HG03378 (cell line): Measurements from ENCODE around the gene POTEC.
"Not testable (repeated sequence)": the region's sequence is repeated elsewhere in the genome, so short reads cannot be mapped to it uniquely, and the experiment has no call there.

ENCODE experiments used
- ATAC-seq: cut with Tn5 transposase; IDR thresholded peaks from one replicate; pipeline ENCODE4 v1.9.1; 2021; ENCODE audit warnings: mild to moderate bottlenecking, moderate library complexity; ENCODE audit not compliant: unreplicated experiment

The POTEC gene

DNA sequence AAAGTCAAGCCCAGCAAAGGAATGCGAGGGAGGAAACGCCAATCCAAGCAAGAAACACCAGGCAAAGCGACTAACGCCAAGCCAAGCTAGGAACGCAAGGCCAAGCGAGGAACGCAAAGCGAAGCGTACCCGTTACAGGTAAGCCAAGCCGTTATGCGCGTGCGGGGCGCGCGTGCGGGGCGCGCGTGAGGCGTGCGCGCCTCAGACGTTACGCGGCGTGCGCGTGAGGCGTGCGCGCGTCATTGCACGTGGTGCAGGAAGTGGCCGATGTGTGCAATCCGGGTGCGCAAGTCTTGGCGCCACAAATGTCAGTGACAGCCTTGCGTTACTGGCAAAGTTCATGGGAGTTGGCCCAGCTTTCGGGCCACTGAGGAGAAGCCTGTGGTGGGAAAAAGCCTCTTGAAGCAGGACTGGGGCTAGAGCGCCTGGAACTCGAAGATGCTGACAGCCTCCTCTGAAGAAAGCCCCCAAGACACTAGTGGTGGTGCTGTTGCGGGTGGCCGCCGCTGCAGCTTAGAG lies at the start of gene POTEC:
Gene POTEC, minus strand, starts transcription at position 155 of the 519 bp plus-strand sequence. CDS start 454 bp downstream, outside the sequence.
- not testable (repeated sequence) for ATAC-seq

DNA sequence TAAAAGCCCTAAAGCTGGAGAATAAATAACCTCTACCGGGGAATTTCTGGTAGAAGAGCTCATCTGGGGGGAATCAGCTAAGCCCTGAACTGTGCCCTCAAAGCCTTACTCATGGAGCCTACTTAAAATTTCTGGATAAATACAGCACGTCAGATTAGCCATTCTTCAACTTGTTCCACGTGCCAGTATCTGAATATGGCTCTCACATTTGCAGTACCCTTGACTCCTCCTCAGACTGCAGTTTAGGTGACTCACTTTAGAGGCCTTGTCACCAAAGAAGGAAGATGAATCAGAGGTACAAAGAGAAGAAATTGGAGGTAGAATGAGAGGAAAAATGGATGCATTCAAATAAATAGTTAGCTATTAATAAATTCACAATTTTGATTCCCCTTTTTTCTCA lies 34.6 kb upstream of the POTEC start:
- no peak for ATAC-seq

DNA sequence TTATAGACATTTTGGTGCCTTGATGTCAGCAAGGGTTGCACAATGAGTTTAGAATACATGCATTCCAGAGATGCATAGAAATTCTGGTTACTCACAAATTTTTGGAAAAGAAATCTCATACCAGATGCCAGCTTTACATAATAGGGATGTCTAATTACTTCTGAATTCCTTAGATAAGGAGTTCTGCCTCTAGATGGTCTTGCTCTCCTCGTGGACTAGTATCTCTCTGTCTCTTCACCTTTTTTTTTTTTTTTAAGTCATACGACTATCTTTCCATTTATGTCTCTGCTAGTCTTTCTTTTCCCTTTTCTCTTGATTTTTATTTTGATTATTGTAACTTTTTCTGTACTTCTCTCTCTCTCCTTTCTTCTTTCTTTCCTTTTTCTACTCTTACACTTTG lies 16.1 kb upstream of the POTEC start:
- not testable (repeated sequence) for ATAC-seq

DNA sequence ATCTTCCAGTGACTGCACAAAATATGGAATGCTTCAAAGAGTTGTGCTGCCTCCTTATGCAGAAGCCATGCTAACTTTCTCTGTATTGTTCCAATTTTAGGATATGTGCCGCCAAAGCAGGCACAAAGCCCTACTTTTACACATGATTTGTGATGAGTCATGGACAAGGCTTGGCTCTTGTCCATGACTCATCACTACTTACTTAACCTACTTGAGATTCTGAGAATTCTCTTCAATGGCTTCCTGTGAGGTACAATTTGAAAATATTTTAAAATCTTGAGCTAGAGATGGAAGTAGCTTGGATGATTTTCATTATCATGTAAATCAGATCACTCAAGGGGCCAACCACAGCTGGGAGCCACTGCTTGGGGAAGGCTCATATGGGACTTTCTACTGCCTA lies 11.7 kb downstream of the POTEC start:
- ATAC-seq = not testable (repeated sequence)

DNA sequence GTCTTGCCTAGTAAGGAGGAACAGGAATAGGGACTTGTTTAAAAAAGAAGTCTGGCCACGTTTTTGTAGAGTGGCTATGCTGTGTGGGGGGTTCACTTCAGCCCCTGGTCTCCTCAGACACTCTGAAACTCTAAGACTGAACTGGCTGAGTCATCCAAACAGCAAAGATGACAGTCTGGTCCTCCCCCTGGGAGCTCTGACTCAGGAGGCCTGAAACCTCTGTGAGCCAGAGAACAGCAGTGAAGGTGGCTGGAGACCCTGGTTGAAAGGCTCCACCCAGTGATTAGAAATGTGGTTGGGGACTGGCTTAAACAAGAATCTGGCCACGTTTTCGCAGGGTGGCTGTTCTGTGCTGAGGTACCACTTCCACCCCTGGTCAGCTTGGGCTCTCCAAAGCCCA lies 32.7 kb downstream of the POTEC start:
- not testable (repeated sequence) for ATAC-seq

DNA sequence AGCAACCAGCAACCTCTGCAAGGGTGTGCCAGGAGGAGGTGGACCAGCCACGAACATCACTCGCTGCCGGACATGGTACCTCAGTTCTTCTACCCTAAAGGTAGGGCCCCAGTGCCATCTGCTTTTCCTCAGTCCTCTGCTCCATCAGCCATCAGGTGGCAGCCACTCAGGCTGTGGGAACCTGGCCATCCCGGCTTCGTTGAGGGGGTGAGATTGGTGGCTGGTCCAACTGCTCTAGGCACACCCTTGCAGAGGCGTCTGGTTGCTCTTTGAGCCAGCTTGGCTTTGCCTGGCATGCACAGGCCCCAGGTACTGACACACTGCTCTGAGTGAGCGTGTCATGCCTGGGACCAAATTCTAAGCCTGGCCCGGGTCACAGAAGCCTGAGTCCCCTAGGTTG lies 39.7 kb downstream of the POTEC start:
- ATAC-seq = not testable (repeated sequence)

DNA sequence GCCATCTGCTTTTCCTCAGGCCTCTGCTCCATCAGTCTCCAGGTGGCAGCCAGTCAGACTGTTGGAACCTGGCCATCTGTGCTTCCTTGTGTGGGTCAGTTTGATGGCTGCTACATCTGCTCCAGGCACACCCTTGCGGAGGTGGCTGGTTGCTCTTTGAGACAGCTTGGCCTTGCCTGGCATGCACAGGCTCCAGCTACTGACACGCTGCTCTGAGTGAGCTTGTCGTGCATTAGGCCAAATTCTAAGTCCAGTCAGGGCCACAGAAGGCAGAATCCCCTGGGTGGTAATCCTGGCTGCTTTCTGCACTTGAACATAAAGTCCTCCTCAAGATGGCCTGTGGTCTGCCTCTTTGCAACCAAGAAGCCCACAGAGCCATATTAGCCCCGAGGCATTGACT lies 41.5 kb downstream of the POTEC start:
- not testable (repeated sequence) for ATAC-seq

DNA sequence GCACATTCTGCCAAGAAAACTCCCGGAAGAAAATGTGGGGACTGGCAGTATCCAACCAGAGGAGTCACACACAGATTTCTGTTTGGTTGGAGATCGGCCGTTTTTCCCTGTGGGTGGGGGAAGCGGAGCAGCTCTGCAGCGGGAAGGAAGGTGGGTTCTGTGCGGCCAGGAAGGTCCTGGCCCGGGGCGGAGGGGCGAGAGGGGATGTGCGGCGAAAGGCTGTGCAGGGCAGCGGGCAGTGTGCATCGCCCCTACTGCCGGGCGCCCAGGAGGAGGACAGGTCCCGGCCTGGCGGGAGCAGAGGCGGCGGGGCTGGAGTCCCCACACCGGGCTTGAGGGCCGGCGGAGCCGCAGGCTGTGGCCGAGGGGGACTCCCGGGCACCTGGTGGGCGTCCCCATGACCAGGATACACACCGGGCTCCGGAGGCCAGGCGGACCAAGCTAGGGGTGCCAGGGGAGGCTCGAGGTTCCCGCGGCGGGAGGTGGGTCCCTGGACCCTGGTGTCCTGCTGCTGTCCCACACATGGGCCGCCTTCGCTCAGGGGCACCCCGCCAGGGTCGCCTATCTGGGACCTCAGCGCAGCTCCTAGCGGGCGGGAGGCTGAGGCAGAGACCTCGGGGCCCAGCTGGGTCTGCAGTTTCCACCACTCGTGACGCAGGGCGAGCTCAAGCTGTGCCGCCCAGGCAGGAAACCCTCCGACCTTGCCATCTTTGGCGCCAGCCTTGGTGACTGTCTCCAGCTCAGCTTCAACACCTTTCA lies 54.0 kb downstream of the POTEC start:
- ATAC-seq = not testable (repeated sequence)

DNA sequence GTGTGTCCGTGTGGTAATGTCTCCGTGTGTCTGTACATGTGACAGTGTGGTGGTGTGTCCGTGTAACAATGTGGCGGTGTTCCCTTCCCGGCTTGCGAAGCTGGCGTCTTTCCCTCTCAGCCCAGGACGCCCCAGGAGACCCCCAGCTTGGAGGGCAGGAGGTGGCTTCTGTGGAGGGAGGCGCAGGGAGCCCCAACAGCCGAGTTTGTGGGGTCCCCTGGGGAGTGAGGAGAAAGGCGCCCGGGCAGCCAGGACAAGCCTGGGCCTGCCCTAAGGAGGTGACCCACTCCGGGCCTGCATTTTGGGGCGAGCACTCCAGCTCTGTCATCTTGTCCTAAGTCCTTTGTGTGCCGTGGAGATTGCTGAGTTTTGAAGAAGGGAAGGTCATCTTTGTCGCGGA lies 54.6 kb downstream of the POTEC start:
- ATAC-seq = not testable (repeated sequence)

DNA sequence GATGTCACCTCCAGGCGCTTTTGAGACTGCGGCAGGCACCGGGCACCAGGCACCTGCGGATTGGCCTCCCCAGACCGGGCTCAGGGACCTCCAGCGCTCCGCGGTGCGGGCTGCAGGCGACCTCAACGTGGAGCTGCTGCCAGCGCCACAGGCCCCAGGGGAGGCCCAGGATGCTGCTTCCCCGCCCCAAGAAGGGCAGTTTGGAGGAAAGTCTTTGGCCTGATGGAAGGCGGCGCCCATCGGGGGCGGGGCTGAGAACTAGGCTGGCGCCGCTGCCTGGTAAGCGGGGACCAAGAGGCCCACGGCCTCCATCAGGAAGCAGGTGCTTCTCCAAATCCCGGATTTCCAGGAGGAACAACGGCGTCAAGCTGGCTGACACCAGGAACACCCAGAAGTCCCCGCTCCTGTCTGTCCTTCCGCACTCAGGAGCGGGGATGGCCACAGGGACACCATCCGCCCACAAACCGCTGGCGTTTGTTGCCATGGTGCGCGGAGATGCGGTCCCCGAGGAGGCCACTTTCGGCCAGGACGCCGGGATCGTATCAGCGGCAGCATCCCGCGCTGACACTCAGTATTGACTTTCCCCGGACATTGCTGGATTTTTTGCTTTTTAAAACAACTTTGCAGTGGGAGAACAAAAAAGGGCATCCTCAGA lies 56.3 kb downstream of the POTEC start:
- not testable (repeated sequence) for ATAC-seq

DNA sequence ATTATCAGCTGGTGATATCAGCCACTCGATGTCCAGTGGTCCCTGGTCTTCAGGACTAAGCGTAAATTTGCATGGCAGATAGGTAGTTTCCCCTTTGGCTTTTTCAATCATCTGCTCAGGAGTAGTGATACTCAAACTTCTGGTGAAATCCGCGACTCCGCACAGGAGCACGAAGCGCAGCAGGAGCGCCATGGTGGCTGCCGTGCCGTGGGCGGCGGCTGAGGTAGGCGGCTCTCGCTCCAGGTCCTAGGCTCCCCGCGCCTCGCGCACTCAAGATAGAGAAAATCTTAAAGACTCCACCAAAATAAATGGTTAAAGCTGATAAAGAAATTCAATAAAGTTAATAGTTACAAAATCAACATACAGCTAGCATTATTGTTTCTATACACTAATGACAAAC lies 64.3 kb downstream of the POTEC start:
- not testable (repeated sequence) for ATAC-seq

DNA sequence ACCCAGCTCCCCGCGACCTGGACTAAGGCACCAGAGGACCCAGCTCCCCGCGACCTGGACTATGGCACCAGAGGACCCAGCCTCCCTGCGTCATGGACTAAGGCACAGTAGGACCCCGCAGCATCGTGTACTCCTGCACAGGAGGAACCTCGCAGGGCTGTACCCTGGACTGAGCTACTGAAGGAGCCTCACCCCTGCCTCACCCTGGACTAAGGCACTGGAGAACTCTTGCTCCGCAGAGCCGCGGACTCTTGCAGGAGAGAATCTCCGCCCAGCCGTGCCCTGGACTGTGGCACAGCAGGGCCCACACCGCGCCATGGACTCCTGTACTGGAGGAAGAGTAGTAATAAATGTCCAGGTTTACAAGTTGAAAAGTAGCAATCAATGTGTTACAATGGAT lies 67.9 kb downstream of the POTEC start:
- ATAC-seq = not testable (repeated sequence)

DNA sequence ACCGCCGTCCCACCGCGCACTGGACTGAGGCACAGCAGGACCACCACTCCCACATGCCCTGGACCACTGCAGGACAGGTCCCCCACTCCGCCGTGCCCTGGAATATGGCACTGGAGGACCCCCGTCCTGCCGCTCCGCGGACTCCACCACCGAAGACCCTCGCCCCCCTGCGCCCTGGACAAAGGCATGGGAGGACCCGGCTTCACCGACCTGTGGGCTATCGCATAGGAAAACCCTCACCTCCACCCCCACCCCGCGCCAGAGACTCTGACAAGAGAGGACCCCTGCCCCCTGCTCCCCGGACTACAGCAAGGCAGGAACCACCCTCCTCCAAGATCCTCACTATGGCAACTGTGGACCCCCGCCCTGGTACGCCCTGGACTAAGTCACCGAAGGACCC lies 68.6 kb downstream of the POTEC start:
- ATAC-seq = not testable (repeated sequence)

DNA sequence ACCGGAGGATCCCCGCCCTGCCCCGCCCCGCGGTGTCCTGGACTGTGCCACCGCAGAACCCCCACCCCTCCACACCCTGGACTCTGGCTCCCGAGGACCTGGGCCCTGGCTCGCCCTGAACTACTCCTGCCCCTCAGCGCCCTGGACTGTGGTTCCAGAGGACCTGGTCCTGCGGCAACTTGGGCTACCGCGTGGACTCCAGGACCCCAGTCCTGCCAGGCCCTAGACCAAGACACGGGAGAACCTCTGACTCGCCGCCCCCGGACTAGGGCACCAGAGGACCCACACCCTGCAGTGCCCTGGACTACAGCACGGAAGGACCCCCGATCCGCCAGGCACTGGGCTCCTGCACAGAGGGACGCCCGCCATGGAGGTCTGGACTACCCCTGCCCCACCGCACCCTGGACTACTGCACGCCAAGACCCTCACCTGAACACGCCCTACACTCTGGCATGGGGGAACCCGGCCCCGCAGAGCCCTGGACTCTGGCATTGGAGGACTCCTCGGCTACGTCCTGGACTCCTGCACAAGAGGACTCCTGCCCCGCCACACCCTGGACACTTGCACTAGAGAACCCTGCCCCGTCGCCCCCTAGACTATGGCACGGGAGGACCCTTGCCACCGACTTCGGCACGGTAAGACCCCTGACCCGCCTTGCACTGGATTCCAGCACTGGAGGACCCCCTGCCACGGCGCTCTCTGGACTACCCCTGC lies 69.2 kb downstream of the POTEC start:
- ATAC-seq = not testable (repeated sequence)

DNA sequence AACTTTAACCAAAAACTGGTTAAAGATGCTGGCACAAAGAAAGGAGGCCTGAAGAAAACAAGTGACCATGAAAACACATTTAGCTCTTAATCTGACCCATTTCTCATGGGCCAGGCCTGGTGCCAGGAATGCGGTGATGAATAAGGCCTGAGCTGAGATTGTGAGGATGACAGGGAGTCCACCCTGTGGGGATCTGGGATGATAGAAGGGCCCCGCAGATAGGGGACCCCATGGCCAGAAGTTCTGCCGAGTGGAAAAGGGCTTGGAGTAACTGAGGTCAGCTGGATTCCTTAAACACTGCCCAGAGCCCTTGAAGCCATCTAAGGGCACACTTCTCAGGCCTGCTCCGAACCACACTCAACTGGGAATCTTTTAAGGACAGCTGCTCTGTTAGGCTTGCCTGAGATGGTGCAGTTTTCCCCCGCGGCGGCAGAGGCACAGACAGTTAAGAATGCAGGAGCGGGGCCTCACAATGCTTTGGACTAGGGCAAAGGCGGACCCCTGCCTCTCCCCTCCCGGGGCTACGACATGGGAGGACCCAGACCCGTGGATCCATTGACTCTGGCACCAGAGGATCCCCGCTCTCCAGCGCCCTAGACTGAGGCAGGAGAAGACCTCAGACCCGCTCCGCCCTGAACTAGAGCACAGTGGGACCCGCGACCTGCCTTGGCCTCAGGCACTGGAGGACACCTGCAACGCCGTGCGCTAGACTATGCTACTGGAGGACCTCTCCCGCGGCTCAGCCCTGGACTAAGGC lies 70.0 kb downstream of the POTEC start:
- ATAC-seq = not testable (repeated sequence)

DNA sequence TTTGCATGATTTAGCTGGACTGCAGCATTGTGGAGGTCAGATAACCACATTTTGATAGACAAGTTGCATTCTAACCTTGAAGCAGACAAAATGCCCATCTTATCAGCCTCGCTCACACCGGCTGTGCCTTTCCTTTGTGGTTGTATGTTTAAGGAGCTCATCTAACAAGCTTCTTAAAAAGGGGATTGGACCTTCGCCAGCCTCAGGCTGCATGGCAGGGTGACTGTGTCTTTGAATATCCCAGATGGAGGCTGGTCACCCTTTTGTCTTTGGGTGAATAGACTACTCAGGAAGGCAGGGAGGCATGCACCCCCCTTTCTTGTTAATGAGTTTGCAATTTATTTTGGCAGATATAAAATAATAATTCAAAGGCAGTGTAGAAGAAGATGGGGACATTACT lies 72.1 kb downstream of the POTEC start:
- ATAC-seq = not testable (repeated sequence)

DNA sequence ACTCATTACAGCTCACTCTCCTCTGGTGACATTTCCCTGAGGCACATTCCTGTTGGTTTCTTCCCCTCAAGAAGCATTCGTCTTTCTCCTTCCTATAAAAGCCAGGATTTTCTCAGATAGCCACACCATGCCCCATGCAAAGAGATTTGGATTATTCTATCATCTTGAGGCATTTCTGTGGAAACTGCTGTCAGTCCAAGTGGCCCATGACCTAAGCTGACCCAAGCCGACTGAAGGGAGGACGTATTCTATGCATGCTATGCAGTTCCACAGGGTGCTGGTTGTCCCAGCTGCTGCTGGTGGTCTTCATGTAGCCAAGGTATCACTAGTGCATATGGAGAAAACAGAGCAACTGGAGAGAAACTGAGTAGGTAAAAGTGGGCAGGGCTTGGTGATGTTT lies 73.0 kb downstream of the POTEC start:
- ATAC-seq = not testable (repeated sequence)

DNA sequence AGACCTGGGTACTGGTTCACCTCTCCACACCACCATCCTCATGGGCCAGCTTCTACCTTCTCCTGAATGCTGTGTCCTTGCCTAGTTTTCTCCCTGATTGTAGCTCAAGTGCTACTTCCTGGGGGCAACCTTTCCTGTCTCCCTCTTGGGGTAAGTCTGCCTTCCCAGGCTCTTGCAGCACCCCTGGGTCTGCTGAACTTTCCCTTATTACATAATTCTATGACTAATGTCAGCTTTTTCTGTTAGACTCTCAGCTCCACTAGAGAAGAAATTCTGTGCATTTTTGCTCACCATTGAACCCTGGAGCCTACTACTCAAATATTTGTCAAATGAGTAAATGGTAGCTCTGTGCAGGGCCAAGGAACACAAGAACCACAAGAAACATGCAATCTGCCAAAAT lies 73.4 kb downstream of the POTEC start:
- not testable (repeated sequence) for ATAC-seq

DNA sequence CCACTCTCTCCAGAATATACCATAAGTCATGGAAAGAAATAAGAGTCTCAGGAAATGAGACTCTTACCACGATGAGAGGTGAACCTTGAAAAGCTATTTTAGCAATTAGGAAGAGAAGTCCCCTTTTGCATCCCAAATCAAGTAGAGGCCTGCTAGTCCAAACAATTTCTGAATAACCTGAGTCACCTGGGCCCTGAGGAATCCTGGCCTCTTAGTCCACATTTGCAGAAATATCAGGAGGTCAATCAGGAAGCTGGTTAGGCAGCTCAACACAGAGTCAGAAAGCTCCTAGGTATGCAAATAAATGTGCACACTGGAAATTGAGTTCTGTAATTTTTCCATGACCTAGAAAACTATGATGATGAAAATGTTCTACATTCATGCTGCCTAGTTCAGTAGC lies 77.4 kb downstream of the POTEC start:
- not testable (repeated sequence) for ATAC-seq
